Measurements from ENCODE around the gene MAD1L1.
"Not testable (repeated sequence)": the region's sequence is repeated elsewhere in the genome, so short reads cannot be mapped to it uniquely, and the experiment has no call there.

MAD1L1 gene

GRCh38 chr7:1849351-1850041 is 383.2 kb downstream of the MAD1L1 start:
- DNase-seq (ENCODE audit: low read depth), result no peak

GRCh38 chr7:1848911-1849311 is 383.8 kb downstream of the MAD1L1 start:
- no peak for DNase-seq (ENCODE audit: low read depth)

- DNase-seq (ENCODE audit: low read depth), result no peak
Observed at GRCh38 chr7:1848013-1848640, 384.6 kb downstream of the MAD1L1 start.

- no peak for DNase-seq (ENCODE audit: low read depth)
Observed at GRCh38 chr7:1847260-1848001, 385.3 kb downstream of the MAD1L1 start.

GRCh38 chr7:1846331-1847065 is 386.2 kb downstream of the MAD1L1 start:
- DNase-seq (ENCODE audit: low read depth), result no peak

- DNase-seq (ENCODE audit: low read depth), result no peak
Observed at GRCh38 chr7:1845536-1846311, 387.0 kb downstream of the MAD1L1 start.

GRCh38 chr7:1844951-1845390 is 387.8 kb downstream of the MAD1L1 start:
- no peak for DNase-seq (ENCODE audit: low read depth)

- DNase-seq (ENCODE audit: low read depth), result no peak
Observed at GRCh38 chr7:1844336-1844950, 388.3 kb downstream of the MAD1L1 start.

- DNase-seq (ENCODE audit: low read depth), result no peak
Observed at GRCh38 chr7:1843921-1844335, 388.8 kb downstream of the MAD1L1 start.

GRCh38 chr7:1843271-1843861 is 389.4 kb downstream of the MAD1L1 start:
- no peak for DNase-seq (ENCODE audit: low read depth)

GRCh38 chr7:1842321-1843221 is 390.2 kb downstream of the MAD1L1 start:
- DNase-seq (ENCODE audit: low read depth), result no peak

- DNase-seq (ENCODE audit: low read depth), result not testable (repeated sequence)
Observed at GRCh38 chr7:1841286-1842021, 391.3 kb downstream of the MAD1L1 start.

- DNase-seq (ENCODE audit: low read depth), result not testable (repeated sequence)
Observed at GRCh38 chr7:1840744-1841143, 392.0 kb downstream of the MAD1L1 start.

- no peak for DNase-seq (ENCODE audit: low read depth)
Observed at GRCh38 chr7:1839701-1840100, 393.0 kb downstream of the MAD1L1 start.

GRCh38 chr7:1838911-1839531 is 393.7 kb downstream of the MAD1L1 start:
- DNase-seq (ENCODE audit: low read depth), result not testable (repeated sequence)

GRCh38 chr7:1838544-1838872 is 394.2 kb downstream of the MAD1L1 start:
- not testable (repeated sequence) for DNase-seq (ENCODE audit: low read depth)

- DNase-seq (ENCODE audit: low read depth), result not testable (repeated sequence)
Observed at GRCh38 chr7:1837696-1838543, 394.8 kb downstream of the MAD1L1 start.
